GM18858 (cell line): ENCODE data around the gene MYLK.
"Not testable (repeated sequence)": the region's sequence is repeated elsewhere in the genome, so short reads cannot be mapped to it uniquely, and the experiment has no call there.

Experiments used
- ATAC-seq: cut with Tn5 transposase; IDR thresholded peaks from one replicate; pipeline ENCODE4 v1.9.1; 2021; ENCODE audit not compliant: unreplicated experiment

The MYLK gene

DNA sequence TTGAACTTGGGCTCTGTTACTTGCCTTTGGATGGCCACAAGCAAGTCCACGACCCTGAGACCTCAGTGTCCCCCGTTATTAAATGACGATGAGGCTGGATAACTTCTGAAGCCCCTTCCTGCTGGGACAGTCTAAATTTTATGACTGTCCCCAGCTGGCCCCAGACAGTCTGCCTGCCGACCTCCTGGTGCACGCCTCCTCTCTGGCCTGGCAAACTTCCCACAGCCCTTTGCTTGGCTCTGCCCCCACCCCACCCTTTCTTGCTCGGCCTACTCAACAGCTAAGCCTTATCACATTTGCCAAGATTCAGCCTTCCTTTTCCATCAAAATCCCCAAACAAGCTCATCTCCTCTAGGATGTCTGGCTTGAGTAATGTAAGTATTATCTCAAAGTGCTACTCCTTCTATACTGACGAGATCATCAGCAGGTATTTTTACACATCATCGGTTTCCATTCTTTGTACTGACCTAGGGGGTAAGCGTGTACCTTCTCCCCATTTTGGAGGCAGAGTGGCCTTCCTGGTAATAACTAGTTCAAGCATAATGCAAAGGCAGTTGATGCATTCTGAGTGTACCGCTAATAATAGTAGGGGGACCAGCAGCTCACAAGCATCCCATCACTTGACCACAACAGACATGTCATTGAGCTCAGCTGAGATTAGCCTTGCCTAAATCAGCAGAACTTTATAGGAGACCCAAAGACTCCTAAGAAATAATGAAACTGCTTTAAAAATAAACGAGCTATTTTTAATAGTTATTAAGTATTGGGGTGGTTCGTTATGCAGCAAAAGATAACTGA is 178.4 kb downstream of the MYLK start:
- ATAC-seq: no peak

DNA sequence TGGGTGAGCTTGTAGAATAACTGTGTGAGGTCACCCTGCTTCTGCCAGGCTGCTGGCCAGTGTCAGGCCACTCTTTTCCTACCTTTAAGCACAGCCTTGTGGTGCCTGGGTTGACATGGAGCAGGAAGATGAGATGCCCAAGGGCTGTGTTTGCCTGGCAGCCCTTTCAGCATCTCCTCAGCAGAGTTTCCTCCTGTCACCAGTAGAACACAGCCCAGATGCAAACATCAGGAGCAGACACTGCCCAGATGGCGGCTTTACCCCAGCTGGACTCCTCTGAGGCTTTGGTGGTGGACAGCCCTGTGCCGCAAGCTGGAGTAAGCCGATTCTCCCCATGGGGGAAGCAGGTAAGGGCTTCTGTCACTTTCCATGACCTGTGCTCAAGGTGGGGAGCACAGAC is 180.5 kb downstream of the MYLK start:
- not testable (repeated sequence) for ATAC-seq

DNA sequence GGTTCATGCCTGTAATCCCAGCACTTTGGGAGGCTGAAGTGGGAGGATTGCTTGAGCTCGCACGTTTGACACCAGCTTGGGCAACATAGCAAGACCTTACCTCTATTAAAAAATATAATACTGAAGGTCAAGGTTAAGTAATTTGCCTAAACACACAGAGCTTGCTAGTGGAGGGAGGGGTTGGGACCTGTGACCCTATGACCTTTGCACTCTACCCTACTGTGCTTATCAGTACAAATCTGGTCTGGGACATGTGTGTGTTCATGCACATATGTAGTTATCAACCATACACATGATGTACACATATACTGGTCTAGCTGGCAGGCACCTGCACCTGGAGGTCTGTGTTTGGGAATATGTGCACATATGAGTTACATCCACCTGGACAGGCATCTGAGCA is 181.4 kb downstream of the MYLK start:
- ATAC-seq: no peak

DNA sequence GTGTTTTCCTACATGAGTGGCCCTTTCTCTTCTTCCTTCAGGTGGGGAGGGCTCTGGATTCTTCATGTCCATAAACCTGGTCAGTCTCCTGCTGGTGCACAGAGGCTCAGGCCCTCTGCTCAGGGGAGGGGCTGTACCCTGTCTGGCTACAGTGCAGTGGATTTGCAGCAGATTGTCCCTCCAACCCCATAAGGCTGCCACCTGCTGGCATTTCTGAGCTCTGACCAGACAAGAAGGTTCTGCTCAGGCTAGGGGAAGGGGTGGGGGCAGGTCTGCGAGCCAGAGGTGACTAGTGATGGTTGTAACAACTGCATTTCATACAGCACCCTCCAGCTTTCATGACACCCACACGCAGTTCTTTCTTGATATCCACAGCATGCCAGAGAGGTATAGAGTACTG is 182.1 kb downstream of the MYLK start:
- ATAC-seq: not testable (repeated sequence)

DNA sequence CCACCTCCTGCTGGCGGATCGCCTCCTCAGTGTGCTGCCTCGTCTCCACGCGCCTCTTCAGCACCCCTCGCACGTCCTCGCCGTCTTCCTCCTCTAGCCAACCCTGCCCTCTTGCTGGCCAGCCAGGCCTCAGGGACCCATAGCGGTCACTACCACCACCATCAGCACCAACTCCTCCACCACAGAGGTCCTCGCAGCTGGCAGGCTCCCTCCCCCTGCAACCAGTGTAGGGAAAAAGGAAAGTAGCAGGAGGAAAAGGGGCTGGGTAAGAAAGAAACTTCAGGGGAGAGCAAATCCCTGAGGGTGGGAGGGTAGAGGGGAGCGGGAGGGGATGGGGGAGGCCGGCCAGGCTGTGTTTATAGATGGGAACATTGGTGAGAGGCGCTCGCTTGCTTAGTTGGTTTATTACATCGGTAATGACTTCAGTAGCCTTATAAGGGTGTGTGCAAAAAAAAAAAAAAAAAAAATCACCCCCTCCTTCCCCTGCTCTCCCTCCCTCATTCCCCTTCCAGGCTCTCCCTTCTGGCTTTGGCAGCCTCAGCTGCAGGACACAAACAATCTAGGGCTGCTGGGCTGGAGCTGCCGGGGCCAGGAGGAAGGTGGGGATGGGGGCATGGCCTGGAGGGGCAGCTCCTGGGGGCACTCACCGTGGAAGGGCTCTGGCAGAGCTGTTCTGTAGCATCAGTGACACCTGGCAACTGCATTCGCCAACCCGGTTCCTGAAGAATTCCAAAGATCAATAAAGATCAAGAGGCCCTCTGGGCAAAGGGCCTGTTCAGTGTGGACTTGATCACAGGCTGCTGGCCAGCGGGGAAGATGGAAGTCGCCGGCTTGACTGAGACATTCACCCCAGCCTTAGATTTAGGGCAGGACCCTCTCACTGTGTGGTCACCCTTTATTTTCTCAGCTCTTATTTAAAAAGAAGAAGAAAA is 183.1 kb downstream of the MYLK start:
- no peak for ATAC-seq

DNA sequence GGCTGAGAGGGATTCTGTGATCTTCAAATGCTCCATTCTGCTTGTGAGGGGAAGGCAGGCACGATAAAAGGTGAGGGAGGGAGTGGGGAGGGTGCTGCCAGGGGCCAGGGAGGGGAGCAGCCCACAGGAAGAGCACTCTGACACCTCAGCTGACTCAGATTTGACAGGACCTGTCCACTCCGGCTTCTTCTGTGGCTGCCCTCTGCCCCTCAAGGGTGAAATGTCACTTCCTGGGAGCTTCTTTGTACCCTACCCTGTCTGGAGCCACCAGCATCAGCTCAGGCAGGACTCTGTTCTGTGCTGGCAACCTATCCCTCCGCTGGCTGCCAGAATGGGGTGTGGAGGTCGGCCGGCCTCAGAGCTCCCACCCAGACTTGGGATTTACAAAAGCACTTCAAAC is 185.3 kb downstream of the MYLK start:
- no peak for ATAC-seq

DNA sequence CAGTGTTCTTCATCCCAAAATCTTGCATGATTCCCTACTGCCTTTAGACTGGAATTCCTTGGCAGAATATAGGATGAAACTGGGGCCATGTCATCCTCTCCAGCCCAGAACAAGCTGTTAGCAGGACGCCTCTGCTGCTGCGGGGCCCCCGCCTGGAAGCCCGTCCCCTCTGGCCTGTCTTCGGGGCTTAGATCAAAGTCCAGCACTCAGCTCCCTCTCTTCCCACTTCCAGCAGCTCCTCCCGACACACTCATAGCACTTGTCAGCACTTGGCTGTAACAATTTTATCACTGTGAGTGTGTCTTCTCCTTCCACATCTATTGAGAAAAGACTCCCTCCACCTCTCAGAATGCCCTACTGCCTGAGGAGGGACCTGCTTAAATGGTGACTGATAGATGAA is 187.3 kb downstream of the MYLK start:
- no peak for ATAC-seq

DNA sequence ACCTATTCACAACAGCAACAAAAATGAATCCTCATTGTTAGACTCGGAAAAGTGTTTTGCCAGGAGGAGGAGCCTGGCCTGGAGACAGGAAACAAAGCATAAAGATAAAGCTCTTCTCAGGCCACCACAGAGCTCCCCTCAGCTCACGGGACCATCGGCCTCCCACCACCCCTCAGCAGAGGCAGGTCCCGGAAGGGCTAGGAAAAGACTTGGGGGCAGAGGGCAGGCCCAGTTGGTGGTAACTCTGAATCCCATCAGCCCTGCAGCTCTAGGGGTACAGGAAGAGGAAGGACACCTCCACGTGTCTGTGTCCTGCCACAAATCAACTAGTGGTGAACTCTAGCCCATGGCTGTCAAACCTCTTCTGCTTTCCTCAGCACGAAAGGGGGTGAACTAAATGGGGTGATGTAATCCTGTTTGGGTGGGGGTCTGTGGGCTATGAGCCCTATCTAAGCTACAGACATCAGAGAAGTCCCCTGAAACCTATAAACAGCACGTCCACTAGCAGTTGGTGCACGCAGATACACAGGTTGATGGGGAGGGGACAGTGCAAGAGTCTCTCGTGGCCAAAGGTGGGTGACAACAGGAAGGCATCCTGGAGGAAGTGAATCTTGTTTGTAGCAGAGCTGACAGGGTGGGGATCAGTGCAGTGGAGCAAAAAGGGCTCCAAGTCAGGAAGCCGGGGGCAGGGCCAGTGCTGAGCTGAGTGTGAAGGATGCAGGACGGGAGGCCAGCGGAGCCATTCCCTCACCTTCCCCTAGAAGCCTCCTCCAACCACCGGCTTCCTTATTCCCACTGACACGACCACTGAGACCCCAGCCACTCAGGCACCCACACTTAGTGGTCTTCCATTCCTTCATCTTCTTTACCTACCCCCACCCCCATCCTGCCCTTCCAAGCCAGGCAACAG is 188.1 kb downstream of the MYLK start:
- no peak for ATAC-seq

DNA sequence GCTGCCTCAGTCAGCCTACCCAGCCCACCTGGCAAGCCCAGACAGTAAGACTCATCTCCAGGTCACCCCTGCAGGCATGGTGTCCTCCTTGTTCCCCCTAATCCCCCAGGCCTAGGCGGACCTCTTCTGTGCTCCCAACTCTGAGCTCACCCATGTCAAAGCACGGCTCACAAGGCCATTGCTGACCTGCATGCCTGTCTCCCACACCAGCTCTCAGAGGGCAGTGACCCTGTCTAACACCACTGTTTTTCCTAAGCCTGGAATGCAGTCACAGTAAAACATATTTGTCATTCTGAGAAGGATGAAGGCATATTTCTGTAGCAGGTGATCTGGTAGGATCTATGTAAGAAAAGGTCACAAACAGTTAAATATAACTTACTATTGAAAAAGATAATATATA is 189.0 kb downstream of the MYLK start:
- no peak for ATAC-seq

DNA sequence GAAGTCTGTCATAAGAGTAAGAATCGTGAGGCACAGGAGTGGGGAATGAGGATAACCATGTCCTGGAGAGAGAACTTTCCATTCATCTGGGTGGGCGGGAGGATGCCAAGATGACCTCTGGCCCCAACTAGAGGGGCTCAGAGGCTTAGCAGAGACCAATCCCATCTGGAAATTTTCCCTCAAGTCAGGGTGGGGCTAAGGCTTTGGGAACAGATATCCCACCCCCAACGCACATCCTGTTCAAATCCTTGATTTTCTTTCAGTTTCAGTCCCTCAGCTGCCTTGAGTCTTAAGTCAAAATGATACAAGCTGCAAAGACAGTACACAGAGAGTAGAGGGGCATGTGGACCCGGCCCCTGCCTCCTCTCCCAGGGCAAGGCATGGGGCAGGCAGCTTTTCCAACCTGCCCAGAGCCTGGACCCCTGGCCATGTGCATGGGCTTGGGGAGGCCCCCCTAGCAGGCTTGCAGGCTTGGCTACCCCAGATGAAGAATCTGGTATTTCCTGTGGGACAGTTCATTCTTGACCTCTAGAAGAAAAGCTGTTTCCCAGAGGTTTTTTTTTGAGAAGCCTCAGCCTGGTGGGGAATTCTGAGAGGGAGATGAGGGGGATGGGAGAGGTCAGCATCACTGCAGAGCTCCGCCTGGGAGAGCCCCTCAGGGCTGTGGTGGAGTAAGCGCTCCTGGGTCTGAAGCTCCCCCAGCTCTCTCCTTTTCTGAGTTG is 189.6 kb downstream of the MYLK start:
- ATAC-seq: no peak

DNA sequence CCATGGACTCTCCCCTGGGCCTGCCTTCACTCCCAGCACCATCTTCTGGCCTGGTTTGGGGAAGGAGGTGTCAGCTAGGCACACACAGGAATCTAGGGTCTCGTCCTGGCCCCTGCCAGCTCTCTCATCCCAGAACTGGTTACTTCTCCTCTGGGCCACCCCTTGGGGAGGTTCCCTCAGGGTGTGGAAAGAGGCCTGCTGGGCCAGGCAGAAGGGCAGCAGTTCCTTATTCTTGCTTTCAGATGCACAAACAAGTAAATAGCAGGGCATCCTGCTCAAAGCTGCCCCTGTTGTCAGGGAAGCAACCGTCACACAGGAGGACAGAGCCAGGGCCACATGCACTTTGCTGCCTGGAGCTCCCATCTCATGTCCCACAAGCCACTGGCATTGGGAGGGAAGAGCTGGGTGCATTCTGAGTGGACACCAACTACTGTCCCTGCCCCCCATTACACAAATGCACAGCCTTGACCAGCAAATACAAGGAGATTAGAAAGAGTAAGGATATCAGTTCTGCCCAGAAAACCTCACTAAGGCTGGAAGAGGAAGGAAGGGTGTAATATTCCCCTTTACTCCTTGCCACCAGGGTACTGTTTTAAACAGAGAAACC is 190.4 kb downstream of the MYLK start:
- ATAC-seq: no peak

DNA sequence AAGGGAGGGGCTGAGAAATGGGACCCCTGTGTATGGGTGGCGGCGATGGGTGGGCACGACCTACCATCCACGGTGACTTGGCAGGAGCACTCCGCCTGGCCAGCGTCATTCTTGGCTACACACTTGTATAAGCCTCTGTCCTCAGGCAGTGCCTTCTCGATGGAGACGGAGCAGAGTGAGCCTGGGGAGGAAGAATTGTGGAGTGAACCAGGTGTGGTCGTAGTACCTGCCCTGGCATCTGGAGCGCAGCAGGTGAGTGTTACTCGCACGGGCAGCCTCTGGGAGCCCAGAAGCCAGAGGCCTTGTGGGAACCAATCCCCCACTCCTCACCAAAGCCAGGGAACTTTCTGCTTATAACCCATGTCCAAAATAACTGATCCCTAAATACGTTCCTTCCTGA is 191.5 kb downstream of the MYLK start:
- ATAC-seq: no peak

DNA sequence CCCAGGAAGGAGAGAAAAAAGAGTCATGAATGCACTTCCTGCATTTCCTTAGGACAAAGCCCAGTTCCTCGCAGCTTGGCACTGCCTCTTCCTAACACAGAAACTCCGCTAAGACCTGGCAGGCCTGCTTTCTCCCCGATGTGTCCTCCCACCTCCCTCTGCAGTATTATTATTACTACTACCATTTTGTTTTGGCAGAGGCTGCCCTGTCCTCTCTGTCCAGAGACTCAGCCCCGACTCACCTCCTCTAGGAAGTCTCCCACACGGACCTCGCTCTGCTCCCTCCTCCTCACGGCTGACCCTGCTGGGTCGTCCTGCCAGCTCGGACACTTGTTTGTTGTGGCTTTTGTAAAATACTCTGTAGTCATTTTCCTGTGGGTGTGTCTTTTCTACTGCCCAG is 192.1 kb downstream of the MYLK start:
- ATAC-seq: no peak

DNA sequence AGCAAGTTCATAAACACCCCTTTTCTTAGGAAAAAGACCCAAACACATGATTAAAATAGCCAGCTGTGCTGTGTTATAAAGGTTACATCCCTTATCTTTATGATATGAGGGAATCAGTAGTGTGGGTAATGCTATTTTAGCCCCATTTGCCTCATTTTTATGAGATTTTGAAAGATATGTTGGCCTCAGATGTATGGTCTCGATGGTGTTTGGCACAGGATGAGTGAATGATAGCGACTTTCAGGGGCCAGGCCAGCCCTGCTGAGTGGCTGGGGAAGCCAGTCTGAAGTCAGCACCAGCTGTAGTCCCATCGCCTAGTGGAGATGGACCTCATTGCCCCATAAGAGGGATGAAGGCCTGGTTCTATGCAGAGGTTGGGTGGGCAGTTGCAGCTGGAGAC is 194.3 kb downstream of the MYLK start:
- ATAC-seq: no peak

DNA sequence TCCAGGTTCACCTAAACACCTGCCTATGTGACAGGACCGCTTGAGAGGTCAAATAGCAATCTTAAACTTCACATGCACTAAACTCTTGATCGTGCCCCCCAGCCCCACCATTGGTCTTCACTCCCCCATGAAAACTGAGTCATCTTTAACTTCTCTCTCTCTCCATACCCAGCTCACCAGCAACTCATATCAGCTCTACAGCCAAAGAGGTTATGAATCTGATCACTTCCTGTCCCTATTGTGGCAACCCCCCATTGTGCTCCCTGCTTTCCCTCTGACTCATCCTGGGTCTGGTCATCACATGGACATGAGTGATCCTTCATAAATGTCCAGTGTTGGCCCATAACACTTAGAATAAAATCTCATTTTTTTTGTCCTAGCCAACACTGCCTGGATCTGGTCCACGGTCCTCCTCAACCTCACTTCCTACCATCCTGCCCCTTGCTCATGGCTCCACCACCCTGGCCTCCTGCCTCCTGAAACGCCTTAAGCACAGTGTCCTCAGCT is 195.8 kb downstream of the MYLK start:
- ATAC-seq: no peak

DNA sequence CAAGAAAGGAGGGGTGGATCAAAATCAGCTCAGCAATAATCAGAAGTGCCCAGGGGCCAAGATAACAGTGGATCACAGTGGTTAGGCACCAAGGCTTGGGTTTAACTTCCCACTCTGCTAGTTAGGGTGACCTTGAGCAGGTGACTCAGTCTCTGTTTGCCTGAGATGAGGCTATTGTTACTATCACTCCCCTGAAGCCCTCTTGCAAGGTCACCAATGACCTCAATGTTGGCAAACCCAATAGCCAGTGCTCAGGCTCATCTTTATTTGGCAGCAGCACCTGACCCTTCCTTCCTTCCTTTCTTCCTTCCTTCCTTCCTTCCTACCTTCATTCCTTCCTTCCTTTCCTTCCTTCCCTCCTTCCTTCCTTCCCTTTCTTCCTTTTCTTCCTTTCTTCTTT is 196.8 kb downstream of the MYLK start:
- no peak for ATAC-seq

DNA sequence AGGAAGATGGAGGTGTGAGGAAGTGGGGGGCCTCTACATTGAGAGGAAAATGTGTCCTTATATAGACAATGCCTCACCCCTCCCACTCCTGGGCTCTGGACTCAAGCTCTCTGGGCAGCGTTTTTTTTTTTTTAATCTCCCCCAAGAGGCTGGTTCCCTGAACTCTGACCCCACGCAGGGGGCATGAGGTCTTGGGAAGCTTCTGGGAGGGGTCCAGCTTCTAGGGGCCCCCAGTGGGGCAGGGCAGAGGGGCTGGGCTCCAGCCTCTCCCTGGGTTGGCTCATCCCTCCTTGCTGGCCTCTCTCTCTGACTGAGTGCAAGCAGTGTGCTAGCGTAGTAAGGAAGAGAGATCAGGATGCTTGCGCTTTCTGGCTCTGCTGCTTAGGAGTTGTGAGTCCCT is 197.9 kb downstream of the MYLK start:
- ATAC-seq: no peak

DNA sequence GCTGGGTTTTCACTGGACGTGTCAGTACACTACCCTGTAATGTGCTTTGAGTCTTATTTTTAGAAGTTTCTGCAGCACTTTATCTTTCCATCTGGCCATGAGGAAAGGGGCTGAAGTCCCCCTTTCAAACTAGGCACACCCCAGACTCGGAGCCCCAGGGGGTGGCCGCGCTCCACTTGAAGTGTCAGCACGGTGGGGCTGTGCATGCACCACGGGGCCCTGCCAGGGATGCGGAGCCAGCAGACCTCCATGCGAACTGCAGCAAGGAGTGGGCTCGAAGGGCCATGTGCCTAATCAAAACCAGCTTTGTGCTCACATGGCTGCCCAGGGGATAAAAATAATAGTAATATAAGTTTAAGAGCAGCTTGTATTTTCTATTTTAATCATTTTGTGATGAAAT is 198.4 kb downstream of the MYLK start:
- no peak for ATAC-seq

DNA sequence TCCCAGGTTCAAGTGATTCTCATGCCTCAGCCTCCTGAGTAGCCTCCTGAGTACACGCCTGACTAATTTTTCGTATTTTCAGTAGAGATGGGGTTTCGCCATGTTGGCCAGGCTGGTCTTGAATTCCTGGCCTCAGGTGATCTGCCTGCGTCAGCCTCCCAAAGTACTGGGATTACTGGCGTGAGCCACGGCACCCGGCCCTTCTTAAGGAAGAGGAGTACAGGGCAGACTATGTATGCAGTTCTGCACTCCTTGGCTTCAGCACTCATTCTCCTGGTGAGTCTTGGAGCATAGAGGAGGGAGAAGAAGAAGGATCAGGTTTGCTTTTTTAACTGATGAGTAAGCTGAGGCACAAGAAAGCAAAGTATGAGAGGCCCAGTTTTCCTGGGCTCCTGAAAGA is 199.5 kb downstream of the MYLK start:
- no peak for ATAC-seq

DNA sequence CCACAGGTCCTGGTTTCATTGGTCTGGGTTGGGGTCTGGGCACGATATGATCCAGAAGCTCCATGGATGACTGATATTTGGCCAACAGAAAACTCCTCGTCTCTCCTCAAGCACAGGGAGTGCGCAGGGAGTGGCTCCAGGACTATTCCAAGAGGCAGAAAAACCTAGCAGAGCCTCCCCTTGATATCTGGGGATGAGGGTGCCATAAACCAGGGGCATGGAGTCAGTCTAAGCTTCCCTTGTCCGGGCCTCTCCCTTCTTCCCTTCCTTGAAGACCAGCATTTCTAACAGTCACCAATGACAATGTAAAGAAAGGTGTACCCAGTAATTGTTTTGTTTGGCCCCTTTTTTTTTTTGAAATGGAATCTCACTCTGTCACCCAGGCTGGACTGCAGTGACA is 199.9 kb downstream of the MYLK start:
- no peak for ATAC-seq
